Skin of body (tissue), 2 donors: ENCODE data around the gene FBXO2. TPM values are rescaled to one million over a fixed set of nuclear protein-coding genes. Genes with fewer than 3 reads are reported as not detected.

Experiments
- DNase-seq: peaks from one replicate; lab custom pipeline; 2025; lab: John Stamatoyannopoulos, UW
- total RNA-seq: library from RNA; depleted of rRNA; stranded (reverse); fragments of >200 nt; gene quantifications from one replicate; pipeline ENCODE4 v1.2.3, GENCODE V29; 2014

Gene FBXO2
- total RNA-seq, 1 donor from 2014 or later: 0.99 TPM

- no peak for DNase-seq
Observed at GRCh38 chr1:11653101-11653860, 948 bp downstream of the FBXO2 start.

GRCh38 chr1:11652203-11652780, 1.9 kb downstream of the FBXO2 start:
- DNase-seq: no peak

GRCh38 chr1:11651017-11651416, 3.2 kb downstream of the FBXO2 start:
- DNase-seq: no peak

- no peak for DNase-seq
Observed at GRCh38 chr1:11650331-11650991, 3.8 kb downstream of the FBXO2 start.

GRCh38 chr1:11649624-11650330, 4.5 kb downstream of the FBXO2 start:
- no peak for DNase-seq

GRCh38 chr1:11649237-11649623, 5.0 kb downstream of the FBXO2 start:
- no peak for DNase-seq

- no peak for DNase-seq
Observed at GRCh38 chr1:11648732-11649158, 5.5 kb downstream of the FBXO2 start.

GRCh38 chr1:11648039-11648438, 6.2 kb downstream of the FBXO2 start:
- no peak for DNase-seq

GRCh38 chr1:11647333-11647732, 6.9 kb downstream of the FBXO2 start:
- no peak for DNase-seq

GRCh38 chr1:11646317-11646716, 7.9 kb downstream of the FBXO2 start:
- DNase-seq: no peak

GRCh38 chr1:11645670-11646265, 8.5 kb downstream of the FBXO2 start:
- no peak for DNase-seq

- DNase-seq: no peak
Observed at GRCh38 chr1:11645270-11645669, 9.0 kb downstream of the FBXO2 start.

GRCh38 chr1:11643782-11644181, 10.4 kb downstream of the FBXO2 start:
- DNase-seq: no peak

GRCh38 chr1:11642418-11643017, 11.7 kb downstream of the FBXO2 start:
- DNase-seq: peak; percentile 75

- no peak for DNase-seq
Observed at GRCh38 chr1:11641776-11642305, 12.4 kb downstream of the FBXO2 start.

- no peak for DNase-seq
Observed at GRCh38 chr1:11640944-11641343, 13.3 kb downstream of the FBXO2 start.

- no peak for DNase-seq
Observed at GRCh38 chr1:11640101-11640500, 14.1 kb downstream of the FBXO2 start.

GRCh38 chr1:11639372-11639771, 14.9 kb downstream of the FBXO2 start:
- DNase-seq: no peak

- no peak for DNase-seq
Observed at GRCh38 chr1:11638121-11638520, 16.1 kb downstream of the FBXO2 start.

GRCh38 chr1:11634365-11635192, 19.6 kb downstream of the FBXO2 start:
- DNase-seq: no peak
